HepG2 (cell line): ENCODE data around the gene NOXO1. TPM values are rescaled to one million over a fixed set of nuclear protein-coding genes. Genes with fewer than 3 reads are reported as not detected.
A peak's percentile ranks its signal among the peaks of the same experiment; 100 is the strongest.

Experiments used
- ARNT2 ChIP-seq: sonication (generic); formaldehyde crosslinking; IDR thresholded peaks from 2 replicates; pipeline ENCODE4 v1.8.0; 2022; ENCODE audit warnings: mild to moderate bottlenecking, low read depth, missing genetic modification reagents, moderate library complexity
- CC2D1A ChIP-seq: sonication (generic); formaldehyde crosslinking; IDR thresholded peaks from 2 replicates; pipeline ENCODE4 v1.8.1; 2023; ENCODE audit warnings: mild to moderate bottlenecking, missing genetic modification reagents
- GATAD2A ChIP-seq: IDR thresholded peaks from 2 replicates; pipeline ENCODE4 v1.6.1; 2016
- KLF12 ChIP-seq: sonication (generic); formaldehyde crosslinking; IDR thresholded peaks from 2 replicates; pipeline ENCODE4 v1.4.0; 2020; ENCODE audit warnings: missing genetic modification reagents, borderline replicate concordance
- NFRKB ChIP-seq: fragments of 450-650 bp; IDR thresholded peaks from 2 replicates; pipeline ENCODE4 v1.6.1; 2017
- NR2F6 ChIP-seq, 2 experiments: IDR thresholded peaks; 2 replicates each; pipeline ENCODE4 v1.6.1; 2016; ENCODE audit warnings: antibody characterized with exemption in 1 of 2, mild to moderate bottlenecking in 1 of 2
- NR3C1 ChIP-seq: sonication (generic); formaldehyde crosslinking; IDR thresholded peaks from 2 replicates; pipeline ENCODE4 v1.4.0; 2020; ENCODE audit warnings: missing genetic modification reagents
- SNRNP70 ChIP-seq: fragments of 200-400 bp; formaldehyde crosslinking; IDR thresholded peaks from 2 replicates; pipeline ENCODE4 v1.6.1; 2017; ENCODE audit warnings: mild to moderate bottlenecking, low read depth, low read length, moderate library complexity
- SRSF1 ChIP-seq: fragments of 200-400 bp; formaldehyde crosslinking; optimal IDR thresholded peaks from 2 replicates; pipeline ENCODE3; 2017; ENCODE audit warnings: mild to moderate bottlenecking, low read depth, low read length, moderate library complexity
- ZNF331 ChIP-seq: sonication (generic); formaldehyde crosslinking; IDR thresholded peaks from 2 replicates; pipeline ENCODE4 v1.4.0; 2020; ENCODE audit warnings: missing genetic modification reagents
- ZNF432 ChIP-seq: sonication (generic); formaldehyde crosslinking; IDR thresholded peaks from 2 replicates; pipeline ENCODE4 v1.5.0; 2020; ENCODE audit warnings: missing genetic modification reagents, mild to moderate bottlenecking, borderline replicate concordance
- ZNF530 ChIP-seq: sonication (generic); formaldehyde crosslinking; IDR thresholded peaks from 2 replicates; pipeline ENCODE4 v1.5.0; 2020; ENCODE audit warnings: low read depth, mild to moderate bottlenecking, missing genetic modification reagents
- ZNF564 ChIP-seq: sonication (generic); formaldehyde crosslinking; IDR thresholded peaks from 2 replicates; pipeline ENCODE4 v1.8.1; 2023; ENCODE audit warnings: mild to moderate bottlenecking, missing genetic modification reagents
- ZSCAN29 ChIP-seq: sonication (generic); formaldehyde crosslinking; conservative IDR thresholded peaks from 2 replicates; pipeline ENCODE4 v1.4.0; 2020; ENCODE audit warnings: mild to moderate bottlenecking, missing genetic modification reagents
- polyA plus RNA-seq, 8 experiments: library from polyadenylated mRNA; depleted of rRNA in 3 of 8; stranded (reverse) in 7 of 8; unstranded in 1 of 8; fragments of >200 nt; fragmentation: Illumina TruSeq in 4 of 8; extraction: Trizol in 4 of 8; gene quantifications; 2 replicates each; pipeline versions ENCODE4 v1.2.1 to v1.2.3, GENCODE V29; 2011 to 2016; ENCODE audit warnings: low read depth in 4 of 8, missing spikeins in 1 of 8, mixed read lengths in 1 of 8; ENCODE audit not compliant: insufficient read depth in 1 of 8
- total RNA-seq, 5 experiments: library from RNA; depleted of rRNA; stranded (reverse); fragments of >200 nt; fragmentation: Illumina TruSeq; extraction: Trizol; gene quantifications; 2 replicates each; pipeline ENCODE4 v1.2.3, GENCODE V29; 2016; ENCODE audit warnings: low read depth in 1 of 5
- TF ChIP-seq, protein P1 (sequence below): sonication (generic); formaldehyde crosslinking; IDR thresholded peaks from 2 replicates; pipeline ENCODE4 v1.4.0; 2020; ENCODE audit warnings: mild to moderate bottlenecking, low read depth, missing genetic modification reagents
- TF ChIP-seq, protein P2 (sequence below): sonication (generic); formaldehyde crosslinking; conservative IDR thresholded peaks from 2 replicates; pipeline ENCODE4 v1.8.0; 2022; ENCODE audit warnings: missing genetic modification reagents
- TF ChIP-seq, protein P3 (sequence below): IDR thresholded peaks from 2 replicates; pipeline ENCODE4 v1.6.1; 2016; ENCODE audit warnings: control low read depth
- TF ChIP-seq, protein P4 (sequence below): sonication (generic); formaldehyde crosslinking; IDR thresholded peaks from 2 replicates; pipeline ENCODE4 v1.4.0; 2020; ENCODE audit warnings: missing genetic modification reagents
- TF ChIP-seq, protein P5 (sequence below): sonication (generic); formaldehyde crosslinking; IDR thresholded peaks from 2 replicates; pipeline ENCODE4 v1.4.0; 2020; ENCODE audit warnings: missing genetic modification reagents; ENCODE audit errors: not compliant biosample characterization
- TF ChIP-seq, protein P6 (sequence below): sonication (generic); formaldehyde crosslinking; IDR thresholded peaks from 2 replicates; pipeline ENCODE4 v1.4.0; 2020; ENCODE audit warnings: missing genetic modification reagents
- TF ChIP-seq, protein P7 (sequence below): sonication (generic); formaldehyde crosslinking; IDR thresholded peaks from 2 replicates; pipeline ENCODE4 v1.4.0; 2020; ENCODE audit warnings: low read depth, mild to moderate bottlenecking, missing genetic modification reagents

The NOXO1 gene
- total and polyA plus RNA-seq, 2 of the 13 experiments (the other 11 are each of a cell fraction or from before 2014, with no cell fraction given): 0.69 to 1.4 TPM

DNA sequence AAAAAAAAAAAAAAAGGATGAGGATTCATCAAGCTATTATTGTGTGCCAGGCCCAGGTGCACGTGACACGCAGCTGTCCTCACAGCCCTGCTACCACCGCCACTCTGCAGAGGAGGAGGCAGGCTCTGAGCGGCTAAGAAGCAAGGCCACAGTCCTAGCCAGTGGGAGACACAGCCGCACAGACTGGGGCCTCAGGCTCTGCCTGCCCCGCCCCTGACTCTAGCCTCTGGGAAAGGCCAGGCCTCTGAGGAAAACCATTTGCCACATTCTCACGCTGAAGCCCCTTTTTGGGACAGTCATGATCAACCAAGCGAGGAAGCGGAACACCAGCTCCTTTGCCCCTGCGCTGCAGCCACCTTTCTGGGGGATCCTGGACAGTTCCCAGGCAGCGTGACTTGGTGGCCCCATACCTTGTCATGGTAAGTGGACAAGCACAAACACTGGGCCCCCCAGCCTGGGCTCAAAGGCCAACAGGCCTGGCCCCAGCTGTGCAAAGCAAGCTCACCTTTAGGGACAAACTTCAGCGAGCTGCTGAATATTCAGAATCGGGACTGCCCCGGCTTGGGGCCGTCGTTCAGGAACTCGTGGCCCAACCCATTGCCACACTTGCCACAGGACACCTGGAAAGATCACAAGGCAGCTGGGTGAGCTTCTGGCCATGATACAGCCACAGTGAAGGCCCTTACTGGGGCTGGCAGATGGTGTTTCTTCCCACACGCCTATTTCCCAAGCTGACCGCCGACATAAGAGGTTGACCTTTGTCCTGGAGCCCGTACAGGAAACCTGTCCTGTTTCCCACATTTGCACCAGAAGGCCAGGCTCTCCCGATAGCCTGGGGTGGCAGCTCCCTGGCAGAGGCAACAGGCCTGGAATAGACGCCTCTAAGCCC, 40.8 kb downstream of the NOXO1 start (continued):
- TF ChIP-seq, protein P1, sequence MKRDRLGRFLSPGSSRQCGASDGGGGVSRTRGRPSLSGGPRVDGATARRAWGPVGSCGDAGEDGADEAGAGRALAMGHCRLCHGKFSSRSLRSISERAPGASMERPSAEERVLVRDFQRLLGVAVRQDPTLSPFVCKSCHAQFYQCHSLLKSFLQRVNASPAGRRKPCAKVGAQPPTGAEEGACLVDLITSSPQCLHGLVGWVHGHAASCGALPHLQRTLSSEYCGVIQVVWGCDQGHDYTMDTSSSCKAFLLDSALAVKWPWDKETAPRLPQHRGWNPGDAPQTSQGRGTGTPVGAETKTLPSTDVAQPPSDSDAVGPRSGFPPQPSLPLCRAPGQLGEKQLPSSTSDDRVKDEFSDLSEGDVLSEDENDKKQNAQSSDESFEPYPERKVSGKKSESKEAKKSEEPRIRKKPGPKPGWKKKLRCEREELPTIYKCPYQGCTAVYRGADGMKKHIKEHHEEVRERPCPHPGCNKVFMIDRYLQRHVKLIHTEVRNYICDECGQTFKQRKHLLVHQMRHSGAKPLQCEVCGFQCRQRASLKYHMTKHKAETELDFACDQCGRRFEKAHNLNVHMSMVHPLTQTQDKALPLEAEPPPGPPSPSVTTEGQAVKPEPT (CRISPR knock-in tag): 0 out of 2 replicates have a peak, but pooled peaks have one; percentile 48
- TF ChIP-seq, protein P2, sequence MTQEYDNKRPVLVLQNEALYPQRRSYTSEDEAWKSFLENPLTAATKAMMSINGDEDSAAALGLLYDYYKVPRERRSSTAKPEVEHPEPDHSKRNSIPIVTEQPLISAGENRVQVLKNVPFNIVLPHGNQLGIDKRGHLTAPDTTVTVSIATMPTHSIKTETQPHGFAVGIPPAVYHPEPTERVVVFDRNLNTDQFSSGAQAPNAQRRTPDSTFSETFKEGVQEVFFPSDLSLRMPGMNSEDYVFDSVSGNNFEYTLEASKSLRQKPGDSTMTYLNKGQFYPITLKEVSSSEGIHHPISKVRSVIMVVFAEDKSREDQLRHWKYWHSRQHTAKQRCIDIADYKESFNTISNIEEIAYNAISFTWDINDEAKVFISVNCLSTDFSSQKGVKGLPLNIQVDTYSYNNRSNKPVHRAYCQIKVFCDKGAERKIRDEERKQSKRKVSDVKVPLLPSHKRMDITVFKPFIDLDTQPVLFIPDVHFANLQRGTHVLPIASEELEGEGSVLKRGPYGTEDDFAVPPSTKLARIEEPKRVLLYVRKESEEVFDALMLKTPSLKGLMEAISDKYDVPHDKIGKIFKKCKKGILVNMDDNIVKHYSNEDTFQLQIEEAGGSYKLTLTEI: no peak
- peak; percentile 72 for TF ChIP-seq ARNT2 (CRISPR knock-in tag)
- peak; percentile 70; the same call in 1 of the 2 replicates for TF ChIP-seq ZSCAN29 (CRISPR knock-in tag)
- peak; percentile 44 for TF ChIP-seq ZNF331
- peak; percentile 85 for TF ChIP-seq SRSF1
- TF ChIP-seq ZNF432 (CRISPR knock-in tag): no peak
- peak; percentile 78 for TF ChIP-seq GATAD2A (CRISPR knock-in tag)
- no peak for TF ChIP-seq SNRNP70
- TF ChIP-seq NR3C1 (CRISPR knock-in tag): no peak
- TF ChIP-seq KLF12: no peak
- TF ChIP-seq ZNF530: no peak
- TF ChIP-seq, protein P3, sequence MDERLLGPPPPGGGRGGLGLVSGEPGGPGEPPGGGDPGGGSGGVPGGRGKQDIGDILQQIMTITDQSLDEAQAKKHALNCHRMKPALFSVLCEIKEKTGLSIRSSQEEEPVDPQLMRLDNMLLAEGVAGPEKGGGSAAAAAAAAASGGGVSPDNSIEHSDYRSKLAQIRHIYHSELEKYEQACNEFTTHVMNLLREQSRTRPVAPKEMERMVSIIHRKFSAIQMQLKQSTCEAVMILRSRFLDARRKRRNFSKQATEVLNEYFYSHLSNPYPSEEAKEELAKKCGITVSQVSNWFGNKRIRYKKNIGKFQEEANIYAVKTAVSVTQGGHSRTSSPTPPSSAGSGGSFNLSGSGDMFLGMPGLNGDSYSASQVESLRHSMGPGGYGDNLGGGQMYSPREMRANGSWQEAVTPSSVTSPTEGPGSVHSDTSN: no peak
- TF ChIP-seq ZNF564: peak; percentile 32; the same call in 1 of the 2 replicates
- TF ChIP-seq NFRKB: no peak
- TF ChIP-seq, protein P4, sequence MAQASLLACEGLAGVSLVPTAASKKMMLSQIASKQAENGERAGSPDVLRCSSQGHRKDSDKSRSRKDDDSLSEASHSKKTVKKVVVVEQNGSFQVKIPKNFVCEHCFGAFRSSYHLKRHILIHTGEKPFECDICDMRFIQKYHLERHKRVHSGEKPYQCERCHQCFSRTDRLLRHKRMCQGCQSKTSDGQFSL: no peak
- no peak for TF ChIP-seq CC2D1A (CRISPR knock-in tag)
- TF ChIP-seq NR2F6 (IDR thresholded peaks at IDR 0.05): peak; percentile 72
- TF ChIP-seq NR2F6 (CRISPR knock-in tag; IDR thresholded peaks at IDR 0.05): peak; percentile 66; the same call in 1 of the 2 replicates
- TF ChIP-seq, protein P5, sequence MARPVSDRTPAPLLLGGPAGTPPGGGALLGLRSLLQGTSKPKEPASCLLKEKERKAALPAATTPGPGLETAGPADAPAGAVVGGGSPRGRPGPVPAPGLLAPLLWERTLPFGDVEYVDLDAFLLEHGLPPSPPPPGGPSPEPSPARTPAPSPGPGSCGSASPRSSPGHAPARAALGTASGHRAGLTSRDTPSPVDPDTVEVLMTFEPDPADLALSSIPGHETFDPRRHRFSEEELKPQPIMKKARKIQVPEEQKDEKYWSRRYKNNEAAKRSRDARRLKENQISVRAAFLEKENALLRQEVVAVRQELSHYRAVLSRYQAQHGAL: peak; percentile 11
- TF ChIP-seq, protein P6, sequence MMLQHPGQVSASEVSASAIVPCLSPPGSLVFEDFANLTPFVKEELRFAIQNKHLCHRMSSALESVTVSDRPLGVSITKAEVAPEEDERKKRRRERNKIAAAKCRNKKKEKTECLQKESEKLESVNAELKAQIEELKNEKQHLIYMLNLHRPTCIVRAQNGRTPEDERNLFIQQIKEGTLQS (CRISPR knock-in tag): 0 out of 2 replicates have a peak, but pooled peaks have one; percentile 22
- TF ChIP-seq, protein P7, sequence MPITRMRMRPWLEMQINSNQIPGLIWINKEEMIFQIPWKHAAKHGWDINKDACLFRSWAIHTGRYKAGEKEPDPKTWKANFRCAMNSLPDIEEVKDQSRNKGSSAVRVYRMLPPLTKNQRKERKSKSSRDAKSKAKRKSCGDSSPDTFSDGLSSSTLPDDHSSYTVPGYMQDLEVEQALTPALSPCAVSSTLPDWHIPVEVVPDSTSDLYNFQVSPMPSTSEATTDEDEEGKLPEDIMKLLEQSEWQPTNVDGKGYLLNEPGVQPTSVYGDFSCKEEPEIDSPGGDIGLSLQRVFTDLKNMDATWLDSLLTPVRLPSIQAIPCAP (CRISPR knock-in tag): no peak
